Measurements from ENCODE around the gene RIN3. TPM values are rescaled to one million over a fixed set of nuclear protein-coding genes. Genes with fewer than 3 reads are reported as not detected.

The RIN3 gene
- total RNA-seq, 1 donor from 2014 or later: 0.51 TPM

DNA sequence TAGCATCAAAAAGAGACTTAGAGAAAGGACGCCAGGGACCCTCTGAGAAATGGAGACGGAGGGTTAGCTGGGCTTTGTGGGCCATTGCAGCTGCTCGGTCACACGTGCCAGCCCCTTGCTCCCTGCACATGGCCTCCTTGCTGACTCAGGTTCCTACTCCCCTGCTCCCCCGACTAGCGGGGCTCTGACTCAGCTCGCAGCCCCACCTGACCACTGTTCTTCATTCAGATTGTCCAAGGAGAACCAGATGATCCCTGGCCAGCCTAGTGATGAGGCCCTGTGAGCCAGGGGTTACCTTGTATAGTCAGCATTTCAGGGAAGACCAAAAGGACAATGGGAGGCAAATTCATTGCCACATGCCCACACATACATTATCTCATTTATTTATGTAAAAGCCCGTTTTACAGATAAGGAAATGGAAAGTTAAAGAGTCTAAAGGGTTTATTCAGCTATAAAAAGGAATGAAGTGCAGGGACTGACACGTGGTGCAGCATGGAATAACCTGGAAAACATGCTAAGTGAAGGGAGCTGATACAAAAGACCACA is 131.5 kb downstream of the RIN3 start:
- DNase-seq (ENCODE audit: low read depth): no peak

DNA sequence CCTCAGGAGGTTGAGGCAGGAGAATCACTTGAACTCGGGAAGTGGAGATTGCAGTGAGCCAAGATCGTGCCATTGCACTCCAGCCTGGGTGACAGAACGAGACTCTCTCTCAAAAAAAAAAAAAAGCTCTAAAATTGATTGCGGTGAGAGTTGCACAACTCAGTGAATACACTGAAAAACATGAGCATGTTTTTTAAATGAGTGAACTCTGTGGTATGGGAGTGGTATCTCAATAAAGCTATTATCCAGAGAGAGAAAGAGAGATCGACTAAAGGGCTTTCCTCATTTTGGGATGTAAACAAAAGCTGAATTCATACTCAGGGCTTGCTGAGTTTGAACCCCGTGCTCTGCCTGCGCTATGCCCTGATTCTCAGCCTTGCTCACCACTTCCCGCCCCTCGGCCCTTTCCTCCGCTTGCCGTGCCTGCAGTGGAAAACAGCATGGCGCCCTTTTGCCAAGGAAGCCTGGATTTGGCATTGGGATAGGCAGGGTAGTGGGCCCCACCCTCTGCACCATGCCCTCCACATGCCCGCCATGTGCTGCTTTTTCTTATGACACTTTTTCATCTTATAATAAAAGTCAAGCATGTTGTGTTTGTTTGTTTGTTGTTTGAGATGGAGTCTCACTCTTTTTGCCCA is 132.4 kb downstream of the RIN3 start:
- no peak for DNase-seq (ENCODE audit: low read depth)

DNA sequence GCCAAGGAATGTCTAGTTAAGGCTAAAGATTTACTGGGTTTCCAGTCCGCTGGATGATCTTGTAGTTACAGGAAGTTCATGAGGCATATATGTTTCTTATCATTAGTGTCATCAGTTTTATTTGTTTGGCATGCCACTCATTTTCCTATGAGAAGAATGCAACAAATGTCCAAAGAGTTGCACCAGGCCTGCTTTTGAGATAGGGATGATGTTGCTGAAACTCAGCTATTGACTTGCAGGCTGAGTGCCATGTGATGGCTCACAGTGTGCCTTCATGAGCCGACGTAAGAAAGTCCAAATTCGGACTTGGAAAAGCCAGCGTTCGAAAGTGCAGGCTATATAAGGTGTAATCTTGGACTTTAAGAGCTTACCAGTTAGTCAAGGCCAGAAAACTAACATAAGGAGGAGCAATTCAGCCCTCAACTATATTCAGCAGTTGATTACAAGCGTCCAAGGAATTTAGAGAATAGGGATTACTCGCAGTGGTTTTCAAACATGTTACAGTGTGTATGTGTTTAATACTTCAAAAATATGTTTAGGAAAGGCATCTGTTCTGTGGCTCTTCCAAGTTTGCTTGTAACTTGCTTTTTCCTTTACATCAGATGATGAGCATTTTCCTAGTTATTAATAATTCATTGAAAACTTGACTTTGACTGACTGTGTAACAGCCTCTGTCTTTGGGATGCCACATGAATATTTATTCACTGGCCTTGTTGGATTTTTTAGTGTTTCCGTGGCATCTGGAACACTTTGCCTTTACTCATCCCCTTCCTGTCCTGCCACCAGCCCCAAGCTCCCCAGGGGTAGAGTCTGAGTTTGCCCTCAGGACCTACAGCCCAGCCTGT is 133.6 kb downstream of the RIN3 start:
- no peak for DNase-seq (ENCODE audit: low read depth)

DNA sequence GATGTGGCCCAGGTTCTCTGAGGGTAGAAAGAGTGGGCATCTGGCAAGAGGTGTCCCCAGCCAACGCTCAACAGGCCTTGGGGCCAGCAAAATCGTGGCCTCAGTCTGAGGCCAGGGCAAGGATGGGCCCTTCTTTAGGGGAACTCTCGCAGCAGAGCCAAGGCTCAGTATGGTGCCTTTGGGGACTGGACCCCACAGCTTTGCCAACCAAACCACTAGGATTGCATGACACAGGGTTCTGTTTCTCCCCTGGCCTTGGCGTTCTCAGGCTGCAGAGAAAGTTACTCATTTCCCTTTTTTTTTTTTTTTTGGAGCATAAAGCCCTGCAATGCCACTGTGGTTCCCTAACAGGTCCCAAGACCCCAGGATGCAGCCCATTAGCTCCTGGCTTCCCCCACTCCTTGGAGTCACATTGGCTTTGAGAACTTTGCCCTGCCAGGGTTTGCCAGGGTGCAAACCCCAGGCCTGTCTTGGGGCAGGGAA is 134.3 kb downstream of the RIN3 start:
- DNase-seq (ENCODE audit: low read depth): no peak

DNA sequence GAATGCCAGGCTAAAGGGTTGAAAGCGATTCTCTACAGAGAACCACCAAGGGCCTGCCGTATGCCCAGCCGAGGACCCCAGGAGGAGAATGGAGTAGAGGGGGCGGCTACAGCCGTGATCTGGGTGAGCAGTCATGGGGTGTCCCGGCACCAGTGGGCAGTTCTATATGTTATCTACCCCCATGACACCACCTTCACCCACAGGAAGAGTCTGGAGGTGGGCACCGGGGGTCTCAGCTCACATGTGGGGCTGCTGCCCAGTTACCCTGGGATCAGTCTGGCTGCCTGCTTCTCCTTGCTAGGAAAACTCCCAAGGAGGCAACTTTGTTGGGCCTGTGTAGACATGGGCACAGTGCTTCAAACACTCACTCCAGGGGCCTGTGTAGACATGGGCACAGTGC is 135.5 kb downstream of the RIN3 start:
- no peak for DNase-seq (ENCODE audit: low read depth)

DNA sequence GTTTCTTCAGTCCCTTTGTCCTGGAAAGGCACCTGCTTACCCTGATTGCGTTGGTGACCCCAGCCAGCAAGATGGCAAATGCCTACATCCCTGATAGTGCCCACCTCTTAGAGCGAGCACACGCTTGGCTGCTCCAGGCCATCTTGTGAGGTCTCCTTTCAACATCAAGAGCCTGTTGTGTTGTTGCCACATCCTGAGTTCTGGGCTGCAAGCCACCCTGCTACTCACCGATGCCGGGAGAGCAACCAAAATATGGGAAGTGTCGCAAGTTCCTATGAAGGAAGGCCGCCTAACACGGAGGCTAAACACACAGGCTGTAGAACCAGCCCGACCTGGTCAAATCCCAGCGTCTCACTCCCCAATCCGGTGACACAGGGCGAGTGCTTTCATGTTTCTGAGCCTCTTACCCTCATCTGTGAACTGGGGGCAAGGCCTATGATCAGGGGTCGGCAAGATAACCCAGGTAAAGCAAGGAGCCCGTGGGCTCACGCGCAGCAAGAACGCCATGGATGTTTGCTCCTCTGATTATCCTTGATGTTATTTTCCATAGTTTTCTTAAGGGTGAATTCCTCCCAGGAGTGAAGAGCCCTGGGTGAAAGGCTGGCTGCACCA is 136.5 kb downstream of the RIN3 start:
- no peak for DNase-seq (ENCODE audit: low read depth)

DNA sequence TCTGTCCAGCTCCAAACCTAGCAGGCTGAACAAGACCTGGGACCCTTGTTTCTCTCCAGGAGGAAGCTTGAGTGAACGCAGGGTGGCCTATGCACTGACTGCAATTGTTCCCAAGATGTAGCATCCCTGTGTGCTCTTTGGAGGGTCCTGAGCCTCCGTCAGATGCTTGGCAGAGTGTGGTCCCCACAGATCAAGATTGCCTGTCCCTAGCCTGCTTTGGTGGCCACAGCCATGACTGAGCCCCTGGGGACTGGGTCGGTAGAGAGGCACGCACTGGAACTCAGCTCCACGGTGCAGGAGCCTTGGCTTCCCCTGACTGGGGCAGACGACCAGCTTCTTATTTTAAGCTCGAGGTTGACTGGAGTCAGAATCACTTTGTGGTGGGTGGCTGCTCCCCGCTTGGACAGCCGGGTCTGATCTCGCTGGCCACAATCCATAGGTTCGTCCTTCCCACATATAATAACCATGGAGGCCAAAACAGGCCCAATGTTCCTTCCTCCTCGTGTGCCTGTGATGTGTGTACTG is 137.1 kb downstream of the RIN3 start:
- no peak for DNase-seq (ENCODE audit: low read depth)

DNA sequence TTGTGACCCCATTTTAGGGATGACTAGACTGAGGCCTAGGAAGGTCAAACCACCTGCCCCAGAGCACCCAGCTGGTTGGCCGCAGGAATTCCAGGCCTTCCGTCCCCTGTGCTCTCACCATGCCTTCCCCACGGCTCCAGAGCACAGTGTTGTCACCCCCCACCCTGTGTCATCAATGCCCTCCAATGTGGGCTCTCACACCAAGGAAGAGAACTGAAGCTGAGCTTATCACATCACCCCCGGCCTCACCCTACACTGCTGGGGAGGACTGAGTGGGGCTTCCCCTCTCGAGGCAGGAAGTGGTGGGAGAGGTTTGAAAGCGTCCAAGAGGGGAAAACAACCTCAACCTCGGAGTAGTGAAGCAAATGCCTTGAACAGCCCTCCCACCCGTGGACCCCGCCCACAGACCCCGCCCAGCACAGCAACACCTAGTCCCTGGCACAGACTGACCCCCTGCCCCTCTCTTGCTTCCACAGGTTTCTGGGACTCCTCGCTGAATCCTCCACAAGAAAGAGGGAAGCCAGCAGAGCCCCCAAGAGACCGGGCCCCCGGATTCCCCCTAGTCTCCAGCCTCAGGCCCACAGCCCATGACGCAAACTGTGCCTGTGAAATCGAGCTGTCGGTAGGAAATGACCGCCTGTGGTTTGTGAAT is 137.7 kb downstream of the RIN3 start:
- no peak for DNase-seq (ENCODE audit: low read depth)

DNA sequence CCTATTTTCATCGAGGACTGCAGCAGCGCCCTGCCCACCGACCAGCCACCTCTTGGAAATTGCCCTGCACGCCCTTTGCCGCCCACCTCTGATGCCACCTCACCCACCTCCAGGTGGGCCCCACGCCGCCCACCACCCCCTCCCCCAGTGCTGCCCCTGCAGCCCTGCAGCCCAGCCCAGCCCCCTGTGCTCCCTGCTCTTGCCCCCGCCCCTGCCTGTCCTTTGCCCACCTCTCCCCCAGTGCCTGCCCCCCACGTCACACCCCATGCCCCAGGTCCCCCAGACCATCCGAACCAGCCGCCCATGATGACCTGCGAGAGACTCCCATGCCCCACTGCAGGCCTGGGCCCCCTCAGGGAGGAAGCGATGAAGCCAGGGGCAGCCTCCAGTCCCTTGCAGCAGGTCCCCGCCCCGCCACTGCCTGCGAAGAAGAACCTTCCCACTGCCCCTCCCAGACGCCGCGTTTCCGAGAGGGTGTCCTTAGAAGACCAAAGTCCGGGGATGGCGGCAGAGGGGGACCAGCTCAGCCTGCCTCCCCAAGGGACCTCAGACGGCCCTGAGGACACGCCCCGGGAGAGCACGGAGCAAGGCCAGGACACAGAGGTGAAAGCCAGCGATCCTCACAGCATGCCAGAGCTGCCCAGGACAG is 138.3 kb downstream of the RIN3 start:
- no peak for DNase-seq (ENCODE audit: low read depth)

DNA sequence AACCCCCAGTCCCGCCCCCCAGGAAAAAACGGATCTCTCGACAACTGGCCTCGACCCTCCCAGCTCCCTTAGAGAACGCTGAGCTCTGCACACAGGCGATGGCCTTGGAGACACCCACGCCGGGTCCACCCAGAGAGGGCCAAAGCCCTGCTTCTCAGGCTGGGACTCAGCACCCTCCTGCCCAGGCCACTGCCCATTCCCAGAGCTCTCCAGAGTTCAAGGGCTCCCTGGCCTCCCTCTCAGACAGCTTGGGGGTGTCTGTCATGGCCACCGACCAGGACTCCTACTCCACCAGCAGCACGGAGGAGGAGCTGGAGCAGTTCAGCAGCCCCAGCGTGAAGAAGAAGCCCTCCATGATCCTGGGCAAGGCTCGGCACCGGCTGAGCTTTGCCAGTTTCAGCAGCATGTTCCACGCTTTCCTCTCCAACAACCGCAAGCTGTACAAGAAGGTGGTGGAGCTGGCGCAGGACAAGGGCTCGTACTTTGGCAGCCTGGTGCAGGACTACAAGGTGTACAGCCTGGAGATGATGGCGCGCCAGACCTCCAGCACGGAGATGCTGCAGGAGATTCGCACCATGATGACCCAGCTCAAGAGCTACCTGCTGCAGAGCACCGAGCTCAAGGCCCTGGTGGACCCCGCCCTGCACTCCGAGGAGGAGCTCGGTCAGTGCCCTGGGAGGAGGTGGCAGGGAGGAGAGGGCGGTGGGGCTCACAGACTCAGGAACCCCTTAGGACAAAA is 139.0 kb downstream of the RIN3 start:
- DNase-seq (ENCODE audit: low read depth): no peak

DNA sequence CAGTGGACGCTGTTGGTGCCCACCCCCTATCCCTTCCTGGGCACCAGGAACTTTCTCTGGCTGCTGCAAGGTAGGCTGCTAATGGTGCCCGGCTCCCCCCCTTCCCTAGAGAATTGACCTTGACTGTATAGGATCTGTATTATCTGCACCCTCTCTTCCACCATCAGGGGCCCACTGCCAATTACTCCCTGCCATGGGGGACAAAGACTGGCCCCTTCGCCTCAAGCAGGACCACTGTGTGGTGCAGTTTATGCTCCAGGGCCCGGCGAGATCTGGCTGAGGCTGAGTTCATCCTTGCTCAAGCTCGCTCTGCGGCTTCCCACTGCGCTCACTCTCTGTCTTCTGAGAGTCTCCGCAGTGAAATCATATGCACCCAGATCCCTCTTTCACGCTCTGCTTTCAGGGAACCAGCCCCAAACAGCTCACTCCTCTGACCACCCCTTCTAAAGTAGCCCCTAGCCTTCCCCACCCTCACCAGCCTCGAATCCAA is 139.6 kb downstream of the RIN3 start:
- no peak for DNase-seq (ENCODE audit: low read depth)

DNA sequence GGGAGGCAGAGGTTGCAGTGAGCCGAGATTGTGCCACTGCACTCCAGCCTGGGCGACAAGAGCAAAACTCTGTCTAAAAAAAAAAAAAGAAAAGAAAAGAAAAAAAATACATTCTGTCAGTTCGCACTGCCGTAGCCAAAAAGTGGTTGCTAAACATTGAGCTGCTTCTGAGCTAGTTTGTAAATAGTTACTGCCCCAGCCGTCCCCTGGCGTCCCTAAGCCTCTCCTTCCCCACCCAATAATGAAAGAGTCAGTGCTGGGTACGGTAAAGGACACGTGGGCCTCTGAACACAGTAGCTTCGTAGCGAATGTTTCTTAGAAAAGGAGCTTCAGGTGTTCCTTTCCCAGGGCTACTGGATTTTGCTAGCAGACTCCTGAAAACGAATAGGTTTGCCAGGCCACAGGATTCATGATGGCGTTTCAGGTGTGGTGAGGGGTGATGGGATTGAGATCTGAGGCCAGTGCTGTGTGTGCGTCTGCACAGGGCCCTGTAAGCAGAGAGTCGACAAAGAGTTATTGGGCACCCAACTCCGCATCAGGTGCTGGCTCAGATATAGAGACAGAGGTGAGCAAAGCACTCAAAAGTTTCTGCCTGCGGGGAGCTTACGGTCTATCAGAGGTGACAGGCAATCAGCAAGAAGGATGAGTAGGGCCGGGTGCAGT is 140.8 kb downstream of the RIN3 start:
- no peak for DNase-seq (ENCODE audit: low read depth)

DNA sequence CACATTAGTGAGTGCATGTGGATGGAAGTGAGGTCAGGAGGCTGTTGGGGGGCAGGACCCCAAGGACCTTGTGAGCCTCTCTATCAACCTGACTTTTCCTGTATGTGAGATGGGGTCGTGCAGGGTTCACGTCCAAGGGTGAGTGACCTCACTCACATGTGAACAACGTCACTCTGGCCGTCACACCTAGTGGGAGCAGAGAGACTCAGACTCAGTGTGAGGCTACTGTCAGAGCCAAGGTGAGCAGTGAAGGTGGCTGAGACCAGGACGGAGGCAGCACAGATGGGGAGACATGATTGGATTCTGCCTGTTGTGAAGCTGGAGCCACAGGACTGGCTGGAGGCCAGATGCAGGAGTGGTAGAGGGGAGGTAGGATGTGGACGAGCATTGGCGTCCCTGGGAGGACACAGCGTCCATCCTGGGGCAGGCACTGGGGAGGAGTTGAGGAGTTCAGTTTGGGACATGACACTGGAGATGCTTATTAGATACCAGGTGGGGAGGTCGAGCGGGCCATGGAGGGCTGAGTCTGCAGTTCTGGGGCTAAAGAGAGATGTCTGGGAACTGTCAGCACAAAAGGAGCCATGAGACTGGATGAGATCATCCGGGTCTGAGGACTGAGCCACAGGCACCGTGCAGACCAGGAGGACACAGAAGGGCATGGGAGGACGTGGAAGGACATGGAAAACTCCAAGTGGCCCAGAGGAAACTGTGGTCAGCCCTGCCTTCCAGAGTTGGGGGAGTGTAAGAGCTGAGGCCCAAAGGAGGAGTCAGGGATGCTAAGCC is 142.0 kb downstream of the RIN3 start:
- no peak for DNase-seq (ENCODE audit: low read depth)

DNA sequence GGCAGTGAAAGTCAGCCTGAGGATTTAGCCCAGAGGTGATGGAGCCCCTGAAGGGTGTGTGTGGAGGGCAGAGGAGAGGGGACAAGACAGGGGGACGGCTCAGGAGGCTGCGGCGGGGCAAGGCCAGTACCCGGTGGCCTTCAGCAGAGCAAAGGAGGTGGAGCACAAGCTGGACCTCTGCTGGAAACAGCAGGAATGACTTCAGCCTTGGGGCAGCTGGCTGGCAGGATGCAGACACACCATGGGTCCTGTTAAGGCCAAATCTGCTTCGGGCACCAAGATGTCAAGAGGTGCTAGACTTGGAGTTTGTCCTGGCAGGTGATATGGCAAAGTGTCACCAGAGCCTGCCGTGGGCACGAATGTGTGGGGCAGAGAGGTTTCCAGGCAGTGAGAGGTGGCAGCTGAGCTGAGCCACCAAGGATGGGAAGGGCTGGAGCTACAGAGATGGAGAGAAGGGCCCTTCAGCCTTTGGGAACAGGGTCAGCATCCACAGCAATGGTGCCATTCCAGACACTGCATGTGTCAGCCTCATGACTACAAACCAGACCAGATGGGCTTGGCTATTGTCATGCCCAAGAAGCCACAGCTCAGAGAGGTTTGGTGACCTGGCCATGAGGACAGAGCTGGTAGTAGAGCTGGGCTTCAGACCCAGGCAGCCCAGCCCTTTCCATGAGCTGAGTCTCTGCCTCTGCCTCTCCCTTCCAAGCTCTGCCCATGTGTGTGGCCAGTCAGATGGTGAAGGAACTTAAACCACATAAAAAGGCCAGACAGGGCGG is 142.9 kb downstream of the RIN3 start:
- DNase-seq (ENCODE audit: low read depth): no peak

DNA sequence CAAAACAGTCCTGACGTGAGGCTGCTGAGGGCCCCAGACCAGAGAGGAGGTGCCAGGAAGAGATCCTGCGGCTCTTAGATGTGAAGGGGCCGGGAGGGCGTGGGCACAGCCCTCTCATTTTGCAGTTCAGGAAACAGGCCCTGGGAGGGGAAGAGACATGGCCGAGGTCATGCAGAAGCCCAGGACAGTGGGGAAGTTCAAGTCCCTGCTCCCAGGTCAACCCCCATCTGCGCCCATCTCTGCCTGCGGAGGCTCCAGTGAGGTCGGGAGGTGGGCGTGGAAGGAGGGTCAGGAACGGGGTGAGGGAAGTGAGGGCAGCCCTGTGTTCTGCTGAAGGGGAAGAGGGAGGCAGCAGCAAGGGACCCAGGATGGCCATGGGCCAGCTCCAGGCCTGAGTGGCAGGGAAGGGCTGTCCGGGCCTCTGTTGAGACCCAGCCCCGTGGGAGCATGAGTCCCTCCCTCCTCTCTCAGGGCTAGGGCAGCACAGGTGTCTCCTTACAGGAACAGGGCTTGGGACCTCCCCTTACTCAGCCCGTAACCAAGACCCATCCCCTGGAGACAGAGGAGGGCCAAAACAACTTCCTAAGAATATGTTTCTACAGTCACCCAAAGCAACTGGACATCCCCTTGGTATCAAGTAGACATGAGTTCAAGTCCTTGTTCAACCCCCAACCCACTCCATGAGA is 144.0 kb downstream of the RIN3 start:
- no peak for DNase-seq (ENCODE audit: low read depth)

DNA sequence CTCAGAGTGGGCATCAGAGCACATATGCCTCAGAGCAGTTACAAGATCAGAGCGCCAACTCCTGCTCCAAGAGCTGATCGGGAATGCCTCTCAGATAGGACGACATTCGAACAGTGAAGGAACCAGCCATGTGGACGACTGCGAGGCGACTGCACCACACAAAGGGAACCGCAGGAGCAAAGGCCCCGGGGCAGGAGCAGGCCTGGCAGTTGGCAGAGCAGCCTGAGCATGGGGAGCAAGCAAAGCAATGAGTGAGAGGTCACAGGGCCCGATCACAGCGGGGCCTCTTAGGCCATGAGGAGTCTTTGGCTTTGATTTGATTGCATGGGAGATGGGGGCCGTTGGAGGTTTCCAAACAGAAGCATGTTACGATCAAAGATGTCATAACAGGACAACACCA is 144.6 kb downstream of the RIN3 start:
- DNase-seq (ENCODE audit: low read depth): no peak

DNA sequence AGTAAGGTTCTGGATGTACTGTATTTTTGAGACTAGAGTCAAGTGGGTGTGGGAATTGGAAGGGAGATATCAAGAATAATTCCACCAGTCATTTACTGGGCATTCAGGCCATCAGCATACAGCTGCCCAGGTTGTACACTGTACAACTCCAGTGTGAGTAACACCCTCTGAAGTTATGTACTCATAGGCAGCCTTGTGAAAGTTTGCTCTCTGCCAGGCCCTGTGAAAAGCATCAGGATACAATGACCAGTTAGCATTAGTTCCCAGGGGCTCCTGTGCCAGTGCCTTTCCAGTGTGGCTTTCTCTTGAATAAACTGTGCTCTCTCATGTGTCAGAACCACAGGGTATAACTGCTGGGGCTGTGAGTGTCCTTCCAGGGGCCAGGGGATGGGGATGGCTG is 145.1 kb downstream of the RIN3 start:
- DNase-seq (ENCODE audit: low read depth): no peak

Data from myocyte (in vitro differentiated cells).